Cardiac muscle cell (in vitro differentiated cells and primary cell): ENCODE results near the gene KIRREL3. TPM values are rescaled to one million over a fixed set of nuclear protein-coding genes. Genes with fewer than 3 reads are reported as not detected.

Experiments used
- DNase-seq, 2 donors: peaks; one replicate each; pipeline versions ENCODE4 v3.0.0 to v3.0.0-alpha.2; 2010 to 2017; ENCODE audit warnings: low read depth in 1 of 2, low spot score in 1 of 2
- H3K27ac ChIP-seq: fragments of 200-600 bp; sonication (generic); 2 replicates; pipeline ENCODE4 v1.5.1; 2016
- H3K27me3 ChIP-seq: fragments of 200-600 bp; sonication (generic); 2 replicates; pipeline ENCODE4 v1.6.0; 2016; ENCODE audit warnings: control low read depth
- H3K36me3 ChIP-seq: fragments of 200-600 bp; sonication (generic); 2 replicates; pipeline ENCODE4 v1.5.1; 2016; ENCODE audit warnings: control low read depth
- H3K4me1 ChIP-seq: fragments of 200-600 bp; sonication (generic); 2 replicates; pipeline ENCODE4 v1.8.1; 2017; ENCODE audit warnings: low read depth, mild to moderate bottlenecking, mixed run types
- H3K4me3 ChIP-seq: fragments of 200-600 bp; sonication (generic); 2 replicates; pipeline ENCODE4 v1.5.1; 2016; ENCODE audit warnings: mild to moderate bottlenecking
- H3K9me3 ChIP-seq: fragments of 200-600 bp; sonication (generic); 2 replicates; pipeline ENCODE4 v1.5.1; 2017; ENCODE audit warnings: low read depth, mild to moderate bottlenecking, control low read depth
- polyA plus RNA-seq: library from polyadenylated mRNA; unstranded; fragments of >200 nt; fragmentation: Nextera tagmentation; extraction: Ambion mirVana; gene quantifications from 2 replicates; pipeline ENCODE4 v1.2.1, GENCODE V29; 2016
- total RNA-seq: library from RNA; depleted of rRNA; stranded (reverse); fragments of >200 nt; gene quantifications from 2 replicates; pipeline ENCODE4 v1.2.3, GENCODE V29; 2016
- TF ChIP-seq, protein P1 (sequence below): IDR thresholded peaks from 2 replicates; pipeline ENCODE4 v1.5.1; 2012; ENCODE audit warnings: low read depth, mild to moderate bottlenecking, low read length

KIRREL3 gene
- total and polyA plus RNA-seq, 2 experiments from 2014 or later = 0.12 to 0.89 TPM

DNA sequence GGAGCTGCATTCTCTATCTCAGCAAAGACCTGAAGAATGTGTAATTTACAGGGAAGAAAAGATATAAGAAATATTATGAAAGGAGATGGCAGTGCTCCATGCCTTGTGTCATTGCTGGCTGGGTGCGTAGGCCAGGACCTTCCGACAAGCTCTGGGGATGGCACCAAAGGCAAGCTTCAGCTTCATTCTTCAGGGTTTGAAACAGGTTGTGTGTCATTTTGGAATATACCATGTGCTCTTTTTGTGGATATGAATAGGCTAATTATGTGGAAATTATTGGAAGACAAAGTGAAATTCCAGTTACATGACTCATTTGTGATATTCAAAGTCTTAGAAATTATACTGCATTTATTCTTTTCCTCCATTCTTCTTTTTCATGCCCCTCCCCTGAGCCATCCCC, 5.7 kb upstream of the KIRREL3 start:
- Histone ChIP-seq H3K27ac (no peak overlapping the region), H3K36me3 (no peaks in the 10 kb centered on the region), H3K4me1 (no peaks in the 10 kb centered on the region), H3K9me3 (no peaks in the 10 kb centered on the region), H3K4me3 (no peak overlapping the region), H3K27me3 (peaks cover 68% of the 10 kb centered on the region)
- no peak for DNase-seq
- TF ChIP-seq, protein P1, sequence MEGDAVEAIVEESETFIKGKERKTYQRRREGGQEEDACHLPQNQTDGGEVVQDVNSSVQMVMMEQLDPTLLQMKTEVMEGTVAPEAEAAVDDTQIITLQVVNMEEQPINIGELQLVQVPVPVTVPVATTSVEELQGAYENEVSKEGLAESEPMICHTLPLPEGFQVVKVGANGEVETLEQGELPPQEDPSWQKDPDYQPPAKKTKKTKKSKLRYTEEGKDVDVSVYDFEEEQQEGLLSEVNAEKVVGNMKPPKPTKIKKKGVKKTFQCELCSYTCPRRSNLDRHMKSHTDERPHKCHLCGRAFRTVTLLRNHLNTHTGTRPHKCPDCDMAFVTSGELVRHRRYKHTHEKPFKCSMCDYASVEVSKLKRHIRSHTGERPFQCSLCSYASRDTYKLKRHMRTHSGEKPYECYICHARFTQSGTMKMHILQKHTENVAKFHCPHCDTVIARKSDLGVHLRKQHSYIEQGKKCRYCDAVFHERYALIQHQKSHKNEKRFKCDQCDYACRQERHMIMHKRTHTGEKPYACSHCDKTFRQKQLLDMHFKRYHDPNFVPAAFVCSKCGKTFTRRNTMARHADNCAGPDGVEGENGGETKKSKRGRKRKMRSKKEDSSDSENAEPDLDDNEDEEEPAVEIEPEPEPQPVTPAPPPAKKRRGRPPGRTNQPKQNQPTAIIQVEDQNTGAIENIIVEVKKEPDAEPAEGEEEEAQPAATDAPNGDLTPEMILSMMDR = no peak

DNA sequence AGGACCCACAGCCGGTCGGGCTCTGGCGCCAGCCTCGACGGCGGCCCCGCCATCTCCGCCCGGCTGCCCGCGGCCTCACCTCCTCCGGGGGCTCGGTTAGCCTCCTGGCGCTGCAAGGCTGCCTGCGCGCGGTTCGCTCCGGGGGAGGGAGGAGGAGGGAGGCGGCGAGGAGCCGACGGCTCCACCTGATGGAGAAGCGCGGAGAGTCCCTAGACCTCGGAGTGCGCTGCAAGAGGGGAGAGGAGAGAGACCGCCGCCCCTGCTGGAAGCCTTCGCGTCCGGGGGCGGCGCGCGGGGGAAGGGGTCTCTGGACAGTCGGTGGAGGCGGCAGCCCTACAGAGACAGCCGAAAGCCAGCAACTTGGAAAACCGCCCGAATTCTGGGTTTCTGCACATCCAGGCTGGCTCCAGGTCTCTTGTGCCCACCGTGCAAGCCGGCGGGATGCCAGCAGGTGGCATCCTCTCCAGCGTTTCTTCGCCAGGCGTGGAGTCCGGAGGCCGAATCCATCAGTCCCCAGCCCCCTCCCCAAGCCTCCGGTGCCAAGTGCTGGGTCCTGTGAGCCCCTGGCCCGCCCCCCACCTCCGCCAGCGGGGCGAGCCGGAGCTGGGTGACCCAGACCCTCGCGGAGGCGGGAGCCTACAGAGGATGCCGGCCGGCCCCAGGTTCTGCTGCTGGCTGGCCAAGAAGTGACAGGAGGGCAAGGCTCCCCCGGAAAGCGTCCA, 2.9 kb upstream of the KIRREL3 start:
- Histone ChIP-seq H3K4me3 (peak overlapping the region; percentile 3), H3K36me3 (no peaks in the 10 kb centered on the region), H3K4me1 (peaks cover 4% of the 10 kb centered on the region), H3K27ac (no peak overlapping the region), H3K27me3 (peaks cover 89% of the 10 kb centered on the region), H3K9me3 (no peaks in the 10 kb centered on the region)
- TF ChIP-seq, protein P1 = peak; percentile 22
- peak in 1 of 2 donors; percentile 78 for DNase-seq

GRCh38 chr11:127002669-127003259, 2.2 kb upstream of the KIRREL3 start:
- Histone ChIP-seq H3K4me1 (peaks cover 4% of the 10 kb centered on the region), H3K4me3 (peak overlapping the region; percentile 3), H3K36me3 (no peaks in the 10 kb centered on the region), H3K9me3 (no peaks in the 10 kb centered on the region), H3K27ac (no peak overlapping the region), H3K27me3 (peaks cover 96% of the 10 kb centered on the region)
- TF ChIP-seq, protein P1 = no peak
- DNase-seq = no peak

DNA sequence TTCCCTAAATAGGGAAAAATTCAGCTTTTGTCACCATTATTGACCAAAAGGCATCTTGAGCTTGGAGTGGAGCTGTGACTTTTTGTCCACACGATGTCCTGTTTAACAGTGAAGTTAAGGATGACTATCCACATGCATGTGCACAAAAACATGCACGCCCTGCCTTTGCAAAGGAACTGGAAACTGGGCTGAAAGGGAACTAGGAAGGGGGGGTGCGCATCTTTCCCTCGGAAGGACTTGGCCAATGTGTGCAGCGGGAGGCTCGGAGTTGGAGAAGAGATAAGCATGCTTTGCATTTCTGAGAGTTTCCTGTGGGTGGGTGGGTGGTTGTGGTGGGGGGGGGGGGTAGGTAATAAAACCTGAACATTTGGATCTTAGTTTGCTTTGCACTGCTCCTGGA, 411 bp upstream of the KIRREL3 start:
- Histone ChIP-seq H3K27me3 (peaks cover 100% of the 10 kb centered on the region), H3K27ac (no peak overlapping the region), H3K4me1 (peaks cover 4% of the 10 kb centered on the region), H3K9me3 (no peaks in the 10 kb centered on the region), H3K4me3 (peak overlapping the region; percentile 23), H3K36me3 (no peaks in the 10 kb centered on the region)
- TF ChIP-seq, protein P1 = no peak
- no peak for DNase-seq

DNA sequence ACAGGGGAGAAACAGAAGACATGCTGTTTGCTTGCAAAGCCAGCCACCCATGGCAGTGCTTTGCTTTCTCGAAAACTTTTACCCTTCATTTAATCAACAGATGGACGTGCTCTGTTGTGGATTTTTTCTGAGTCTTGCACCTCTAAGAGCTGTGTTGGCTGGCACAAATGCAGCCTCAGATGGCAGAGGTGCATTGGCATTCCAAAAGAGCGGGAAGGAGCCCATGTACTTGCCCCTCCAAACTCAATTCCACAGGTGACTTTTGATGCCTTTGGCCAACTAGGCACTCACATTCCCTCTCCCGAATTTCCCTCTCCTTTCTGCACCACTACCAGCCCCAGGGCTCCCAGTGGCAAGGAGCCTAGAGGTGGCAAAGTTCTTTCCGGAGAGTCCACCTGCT, 1.2 kb downstream of the KIRREL3 start:
- Histone ChIP-seq H3K27ac (no peak overlapping the region), H3K27me3 (peaks cover 98% of the 10 kb centered on the region), H3K36me3 (no peaks in the 10 kb centered on the region), H3K4me1 (peaks cover 4% of the 10 kb centered on the region), H3K9me3 (no peaks in the 10 kb centered on the region), H3K4me3 (no peak overlapping the region)
- TF ChIP-seq, protein P1 = no peak
- DNase-seq = no peak
